HG03565 (cell line): ENCODE measurements around the gene GJB6.

Experiments
- ATAC-seq: cut with Tn5 transposase; IDR thresholded peaks from one replicate; pipeline ENCODE4 v1.9.1; 2021; ENCODE audit warnings: mild to moderate bottlenecking, moderate library complexity; ENCODE audit not compliant: unreplicated experiment

The GJB6 gene

GRCh38 chr13:20188667-20189553, 43.2 kb downstream of the GJB6 start:
- ATAC-seq: no peak

GRCh38 chr13:20186771-20187170, 45.3 kb downstream of the GJB6 start:
- ATAC-seq: no peak

- ATAC-seq: no peak
These were observed 46.6 kb downstream of the GJB6 start for GRCh38 chr13:20185366-20186056.

GRCh38 chr13:20182231-20182846, 49.8 kb downstream of the GJB6 start:
- ATAC-seq: peak; percentile 69

GRCh38 chr13:20181188-20181587, 50.9 kb downstream of the GJB6 start:
- no peak for ATAC-seq

GRCh38 chr13:20178156-20178555, 54.0 kb downstream of the GJB6 start:
- no peak for ATAC-seq

GRCh38 chr13:20177049-20177831, 54.9 kb downstream of the GJB6 start:
- ATAC-seq: no peak

GRCh38 chr13:20175907-20176652, 56.0 kb downstream of the GJB6 start:
- no peak for ATAC-seq

- ATAC-seq: no peak
These were observed 56.7 kb downstream of the GJB6 start for GRCh38 chr13:20175406-20175794.

GRCh38 chr13:20174656-20175405, 57.3 kb downstream of the GJB6 start:
- ATAC-seq: peak; percentile 82

- no peak for ATAC-seq
These were observed 58.9 kb downstream of the GJB6 start for GRCh38 chr13:20173116-20173746.
